ENCODE data around the gene ACSS1. TPM values are rescaled to one million over a fixed set of nuclear protein-coding genes. Genes with fewer than 3 reads are reported as not detected.

The ACSS1 gene
- total and polyA plus RNA-seq, 5 donors from 2014 or later: 38.7 to 47.3 (median 40.1) TPM

DNA sequence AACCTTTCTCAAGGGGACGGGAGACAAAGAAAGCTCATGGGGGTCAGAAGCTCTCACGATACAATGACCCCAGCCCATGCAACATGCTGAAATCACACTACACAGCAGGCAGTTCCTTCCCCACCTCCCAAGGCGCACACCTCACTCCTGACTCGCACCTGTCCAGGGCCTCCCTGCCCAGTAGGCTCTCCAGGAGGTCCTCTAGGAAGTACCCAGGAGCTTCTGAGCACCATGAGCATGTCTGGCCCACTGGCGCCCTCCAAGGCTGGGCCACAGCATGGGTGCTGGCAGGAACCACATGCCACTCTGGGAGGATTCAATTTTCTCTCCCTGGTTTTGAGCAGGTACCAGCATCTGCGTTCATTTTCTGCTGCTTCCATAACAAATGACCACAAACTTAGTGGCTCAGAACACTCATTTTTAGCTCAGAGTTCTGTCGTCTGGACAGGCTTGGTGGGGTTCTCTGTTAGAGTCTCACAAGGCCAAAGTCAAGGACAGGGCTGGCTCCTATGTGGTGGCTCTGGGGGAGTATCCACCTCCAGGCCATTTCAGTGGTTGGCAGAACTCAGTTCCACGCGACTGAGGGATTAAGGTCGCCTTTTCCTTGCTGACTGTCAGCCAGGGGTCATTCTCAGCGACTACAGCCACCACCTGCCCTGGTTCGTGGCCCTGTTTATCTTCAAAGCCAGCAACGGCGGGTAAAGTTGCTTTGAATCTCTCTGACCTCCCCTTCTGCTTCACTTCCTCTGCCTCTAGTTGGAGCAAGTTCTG is 32.7 kb downstream of the ACSS1 start:
- no peak for ATAC-seq (ENCODE audit: low read depth in 2 of 2)
- Mint-ChIP-seq H3K27me3 (no peaks in the 10 kb centered on the region), H3K4me3 (no peak overlapping the region), H3K4me1 (peaks cover 14 to 35% (median 21%) of the 10 kb centered on the region in 4 donors), H3K36me3 (peaks cover 30% of the 10 kb centered on the region), H3K9me3 (no peaks in the 10 kb centered on the region), H3K27ac (no peak overlapping the region)
- Histone ChIP-seq H3K27ac (ENCODE audit: insufficient read depth, low read length, poor library complexity, severe bottlenecking) (no peak overlapping the region), H3K27me3 (ENCODE audit: control insufficient read depth, insufficient read depth, low read length) (no peaks in the 10 kb centered on the region), H3K9me3 (ENCODE audit: control insufficient read depth in 2 of 2, low read length in 2 of 2) (no peaks in the 10 kb centered on the region), H3K4me3 (ENCODE audit: low read depth, low read length) (no peak overlapping the region), H3K4me1 (ENCODE audit: control insufficient read depth, insufficient read depth, low read length, poor library complexity, severe bottlenecking) (peaks cover 7% of the 10 kb centered on the region), H3K36me3 (ENCODE audit: control insufficient read depth, insufficient read depth, low read length) (peaks cover 39% of the 10 kb centered on the region)
- no peak for DNase-seq

DNA sequence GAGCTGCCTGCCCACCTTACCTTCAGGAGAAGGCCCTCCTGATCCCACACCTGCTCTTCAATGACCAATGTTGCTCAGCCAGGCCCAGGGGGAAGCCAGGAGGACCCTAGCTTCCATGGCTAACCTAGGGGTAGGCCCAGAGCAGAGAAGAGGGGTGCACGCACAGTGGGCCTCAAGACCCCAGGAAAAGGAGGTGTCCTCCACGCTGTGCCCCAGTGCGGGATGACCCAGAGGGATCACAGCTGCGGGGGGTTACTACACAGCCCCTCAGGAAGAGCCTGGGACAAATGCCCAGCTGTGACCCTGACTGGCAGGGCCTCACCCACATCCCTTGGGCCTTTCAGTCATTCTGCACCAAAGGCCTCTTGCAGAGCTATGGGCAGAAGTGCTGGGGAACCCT is 33.8 kb downstream of the ACSS1 start:
- no peak overlapping the region for H3K27ac ChIP-seq (ENCODE audit: insufficient read depth, low read length, poor library complexity, severe bottlenecking)
- Mint-ChIP-seq H3K36me3 (peaks cover 23% of the 10 kb centered on the region), H3K4me1 (peaks cover 8 to 25% (median 15%) of the 10 kb centered on the region in 4 donors), H3K27ac (peak overlapping the region in 1 of 3 donors; percentile 74), H3K9me3 (no peaks in the 10 kb centered on the region), H3K27me3 (no peaks in the 10 kb centered on the region), H3K4me3 (no peak overlapping the region)
- H3K4me3 ChIP-seq (ENCODE audit: low read depth, low read length): no peak overlapping the region
- no peaks in the 10 kb centered on the region for H3K9me3 ChIP-seq (ENCODE audit: control insufficient read depth in 2 of 2, low read length in 2 of 2)
- DNase-seq: no peak
- ATAC-seq (ENCODE audit: low read depth in 2 of 2): no peak
- no peaks in the 10 kb centered on the region for H3K4me1 ChIP-seq (ENCODE audit: control insufficient read depth, insufficient read depth, low read length, poor library complexity, severe bottlenecking)
- H3K36me3 ChIP-seq (ENCODE audit: control insufficient read depth, insufficient read depth, low read length): peaks cover 38% of the 10 kb centered on the region
- no peaks in the 10 kb centered on the region for H3K27me3 ChIP-seq (ENCODE audit: control insufficient read depth, insufficient read depth, low read length)

DNA sequence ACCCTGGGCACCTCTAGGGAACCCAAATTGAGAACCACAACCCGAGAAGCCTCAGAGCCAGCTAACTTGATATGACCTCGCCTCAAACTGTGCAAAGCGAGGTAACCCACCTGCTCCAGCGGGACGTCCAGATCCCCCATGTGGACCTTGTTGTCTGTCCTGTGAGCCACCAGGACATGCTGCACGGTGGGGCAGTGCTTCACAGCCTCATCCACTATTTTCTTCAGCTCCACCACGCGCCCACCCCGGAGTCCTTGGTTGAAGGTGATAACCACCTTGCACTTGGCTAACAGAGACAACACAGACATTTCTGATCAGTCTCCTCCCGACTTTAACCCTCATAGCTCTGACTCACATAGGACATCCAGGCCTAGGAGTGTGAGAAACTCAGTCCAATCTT is 34.6 kb downstream of the ACSS1 start:
- Mint-ChIP-seq H3K27me3 (no peaks in the 10 kb centered on the region), H3K4me3 (no peak overlapping the region), H3K9me3 (no peaks in the 10 kb centered on the region), H3K36me3 (peaks cover 28% of the 10 kb centered on the region), H3K27ac (peak overlapping the region in 2 of 3 donors; percentile 17 to 74), H3K4me1 (peaks cover 8 to 22% (median 12%) of the 10 kb centered on the region in 4 donors)
- no peak overlapping the region for H3K4me3 ChIP-seq (ENCODE audit: low read depth, low read length)
- H3K27me3 ChIP-seq (ENCODE audit: control insufficient read depth, insufficient read depth, low read length): no peaks in the 10 kb centered on the region
- no peaks in the 10 kb centered on the region for H3K9me3 ChIP-seq (ENCODE audit: control insufficient read depth in 2 of 2, low read length in 2 of 2)
- DNase-seq: no peak
- no peak overlapping the region for H3K27ac ChIP-seq (ENCODE audit: insufficient read depth, low read length, poor library complexity, severe bottlenecking)
- ATAC-seq (ENCODE audit: low read depth in 2 of 2): no peak
- H3K36me3 ChIP-seq (ENCODE audit: control insufficient read depth, insufficient read depth, low read length): peaks cover 46% of the 10 kb centered on the region
- H3K4me1 ChIP-seq (ENCODE audit: control insufficient read depth, insufficient read depth, low read length, poor library complexity, severe bottlenecking): no peaks in the 10 kb centered on the region

DNA sequence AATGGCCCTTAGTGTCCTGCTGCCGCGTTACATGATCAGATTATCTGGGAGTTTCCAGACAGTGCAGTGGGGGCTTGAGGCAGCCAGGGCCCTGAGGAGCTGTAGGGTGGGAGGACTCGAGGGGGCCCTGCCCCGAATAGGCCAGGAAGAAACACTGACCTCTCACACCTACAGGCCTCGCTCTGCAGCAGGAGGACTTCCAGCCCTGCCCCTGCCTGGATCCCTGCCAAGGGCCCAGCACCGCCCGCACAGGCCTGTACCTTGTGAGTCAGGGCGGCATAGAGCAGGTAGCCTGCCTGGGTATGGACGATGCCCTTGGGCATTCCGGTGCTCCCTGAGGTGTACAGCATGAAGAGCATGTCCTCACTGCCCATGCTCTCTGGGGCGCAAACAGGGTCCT is 35.3 kb downstream of the ACSS1 start:
- no peak overlapping the region for H3K4me3 ChIP-seq (ENCODE audit: low read depth, low read length)
- H3K27me3 Mint-ChIP-seq: no peaks in the 10 kb centered on the region

DNA sequence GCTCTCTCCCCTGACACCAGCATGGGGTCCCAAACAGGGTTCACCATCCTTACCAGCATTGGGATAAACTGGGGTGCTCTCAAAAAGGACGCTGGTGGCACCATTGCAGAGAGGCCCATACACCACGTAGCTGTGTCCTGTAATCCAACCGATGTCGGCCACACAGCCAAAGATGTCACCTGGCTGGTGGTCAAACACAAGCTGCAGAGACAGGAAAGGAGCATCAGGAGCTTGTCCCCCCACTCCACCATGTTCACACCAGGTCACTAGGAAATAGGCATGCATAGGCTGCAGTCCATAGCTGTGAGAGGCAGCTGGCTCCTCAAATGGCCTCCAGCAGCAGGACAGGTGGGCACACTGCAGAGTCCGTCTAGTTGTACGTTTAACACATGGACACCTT is 36.6 kb downstream of the ACSS1 start:
- ATAC-seq (ENCODE audit: low read depth in 2 of 2) (no peak), DNase-seq (no peak)
- peaks cover 0 to 13% (median 9%) of the 10 kb centered on the region in 4 donors for H3K4me1 Mint-ChIP-seq
- no peak overlapping the region for H3K27ac Mint-ChIP-seq
- no peaks in the 10 kb centered on the region for H3K9me3 Mint-ChIP-seq
- H3K9me3 ChIP-seq (ENCODE audit: control insufficient read depth in 2 of 2, low read length in 2 of 2): no peaks in the 10 kb centered on the region
- no peaks in the 10 kb centered on the region for H3K27me3 Mint-ChIP-seq
- no peak overlapping the region for H3K4me3 Mint-ChIP-seq
- peaks cover 58% of the 10 kb centered on the region for H3K36me3 ChIP-seq (ENCODE audit: control insufficient read depth, insufficient read depth, low read length)
- H3K4me3 ChIP-seq (ENCODE audit: low read depth, low read length): no peak overlapping the region
- H3K36me3 Mint-ChIP-seq: peaks cover 27% of the 10 kb centered on the region
- no peaks in the 10 kb centered on the region for H3K27me3 ChIP-seq (ENCODE audit: control insufficient read depth, insufficient read depth, low read length)
- H3K27ac ChIP-seq (ENCODE audit: insufficient read depth, low read length, poor library complexity, severe bottlenecking): no peak overlapping the region
- no peaks in the 10 kb centered on the region for H3K4me1 ChIP-seq (ENCODE audit: control insufficient read depth, insufficient read depth, low read length, poor library complexity, severe bottlenecking)

More for the DNA sequence above, 35.3 kb downstream of the ACSS1 start:
- Mint-ChIP-seq H3K36me3 (peaks cover 28% of the 10 kb centered on the region), H3K4me1 (peaks cover 8 to 22% (median 13%) of the 10 kb centered on the region in 4 donors), H3K27ac (no peak overlapping the region), H3K4me3 (no peak overlapping the region), H3K9me3 (no peaks in the 10 kb centered on the region)
- Histone ChIP-seq H3K27ac (ENCODE audit: insufficient read depth, low read length, poor library complexity, severe bottlenecking) (no peak overlapping the region), H3K36me3 (ENCODE audit: control insufficient read depth, insufficient read depth, low read length) (peaks cover 53% of the 10 kb centered on the region), H3K4me1 (ENCODE audit: control insufficient read depth, insufficient read depth, low read length, poor library complexity, severe bottlenecking) (no peaks in the 10 kb centered on the region), H3K27me3 (ENCODE audit: control insufficient read depth, insufficient read depth, low read length) (no peaks in the 10 kb centered on the region), H3K9me3 (ENCODE audit: control insufficient read depth in 2 of 2, low read length in 2 of 2) (no peaks in the 10 kb centered on the region)
- no peak for DNase-seq
- no peak for ATAC-seq (ENCODE audit: low read depth in 2 of 2)

DNA sequence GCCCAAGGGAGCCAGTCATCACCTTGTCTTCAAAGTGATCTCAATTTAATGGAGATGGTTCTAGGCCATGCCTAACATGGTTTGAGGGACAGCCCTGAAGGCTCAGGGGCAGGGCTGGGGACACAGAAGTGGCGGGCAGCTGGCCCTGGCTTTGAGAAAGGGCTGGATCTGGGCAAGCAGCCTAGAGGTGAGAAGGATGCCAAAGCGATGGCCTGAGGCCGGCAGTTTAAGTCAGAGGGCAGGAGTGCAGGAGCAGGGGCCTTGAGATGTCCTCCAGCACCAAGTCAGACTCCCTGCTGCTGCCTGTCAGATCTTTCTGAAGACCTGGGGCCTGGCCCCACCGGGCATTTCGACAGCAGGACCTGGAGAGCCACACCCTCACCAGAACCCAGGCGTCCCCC is 37.0 kb downstream of the ACSS1 start:
- Histone ChIP-seq H3K27ac (ENCODE audit: insufficient read depth, low read length, poor library complexity, severe bottlenecking) (no peak overlapping the region), H3K27me3 (ENCODE audit: control insufficient read depth, insufficient read depth, low read length) (no peaks in the 10 kb centered on the region), H3K9me3 (ENCODE audit: control insufficient read depth in 2 of 2, low read length in 2 of 2) (no peaks in the 10 kb centered on the region), H3K4me3 (ENCODE audit: low read depth, low read length) (no peak overlapping the region), H3K36me3 (ENCODE audit: control insufficient read depth, insufficient read depth, low read length) (peaks cover 62% of the 10 kb centered on the region), H3K4me1 (ENCODE audit: control insufficient read depth, insufficient read depth, low read length, poor library complexity, severe bottlenecking) (no peaks in the 10 kb centered on the region)
- Mint-ChIP-seq H3K27me3 (no peaks in the 10 kb centered on the region), H3K9me3 (no peaks in the 10 kb centered on the region), H3K36me3 (peaks cover 26% of the 10 kb centered on the region), H3K4me3 (no peak overlapping the region), H3K27ac (no peak overlapping the region), H3K4me1 (peaks cover 0 to 13% (median 8%) of the 10 kb centered on the region in 4 donors)
- ATAC-seq (ENCODE audit: low read depth in 2 of 2): no peak
- no peak for DNase-seq

DNA sequence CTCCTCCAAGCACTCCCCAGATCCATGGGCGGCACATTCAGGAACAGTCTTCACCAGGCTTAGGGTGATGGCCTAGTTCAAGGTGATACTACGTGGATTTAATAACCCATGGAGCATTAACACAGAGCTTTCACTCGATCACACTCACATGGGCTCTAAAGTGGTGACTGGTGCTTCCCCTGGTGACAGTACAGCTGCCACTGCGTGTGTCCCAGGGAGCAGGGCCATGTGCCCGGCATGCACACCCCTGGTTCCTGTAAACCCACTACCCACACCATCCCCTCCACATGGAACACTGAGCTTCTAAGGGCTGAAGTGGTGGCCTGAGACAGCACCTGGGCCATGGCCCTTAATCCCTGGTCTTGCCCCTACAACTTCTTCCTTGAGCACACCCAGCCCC is 37.6 kb downstream of the ACSS1 start:
- H3K36me3 ChIP-seq (ENCODE audit: control insufficient read depth, insufficient read depth, low read length): peaks cover 65% of the 10 kb centered on the region
- no peaks in the 10 kb centered on the region for H3K27me3 ChIP-seq (ENCODE audit: control insufficient read depth, insufficient read depth, low read length)
- Mint-ChIP-seq H3K27ac (peak overlapping the region in 1 of 3 donors; percentile 25), H3K4me1 (peaks cover 0 to 13% (median 7%) of the 10 kb centered on the region in 4 donors), H3K4me3 (no peak overlapping the region), H3K36me3 (peaks cover 26% of the 10 kb centered on the region), H3K27me3 (no peaks in the 10 kb centered on the region), H3K9me3 (no peaks in the 10 kb centered on the region)
- ATAC-seq (ENCODE audit: low read depth in 2 of 2) (no peak), DNase-seq (no peak)
- H3K4me3 ChIP-seq (ENCODE audit: low read depth, low read length): no peak overlapping the region
- no peak overlapping the region for H3K27ac ChIP-seq (ENCODE audit: insufficient read depth, low read length, poor library complexity, severe bottlenecking)
- no peaks in the 10 kb centered on the region for H3K9me3 ChIP-seq (ENCODE audit: control insufficient read depth in 2 of 2, low read length in 2 of 2)
- no peaks in the 10 kb centered on the region for H3K4me1 ChIP-seq (ENCODE audit: control insufficient read depth, insufficient read depth, low read length, poor library complexity, severe bottlenecking)
